Peyer's patch (tissue), 4 donors: ENCODE measurements around the gene TMCC1. TPM values are rescaled to one million over a fixed set of nuclear protein-coding genes. Genes with fewer than 3 reads are reported as not detected.

Experiments
- DNase-seq, 3 donors: peaks; one replicate each; pipeline ENCODE4 v3.0.0-alpha.2; 2017 to 2019
- H3K27ac ChIP-seq, 4 donors: fragments of 200-600 bp; sonication (generic); one replicate each; pipeline ENCODE4 v1.5.1; 2016 to 2019
- H3K27me3 ChIP-seq, 2 donors: fragments of 200-600 bp; sonication (generic); one replicate each; pipeline ENCODE4 v1.5.1; 2019
- H3K36me3 ChIP-seq, 3 donors: fragments of 200-600 bp; sonication (generic); one replicate each; pipeline ENCODE4 v1.5.1; 2016 to 2019
- H3K4me1 ChIP-seq, 4 donors: fragments of 200-600 bp; sonication (generic); one replicate each; pipeline ENCODE4 v1.5.1; 2016 to 2019
- H3K4me3 ChIP-seq, 4 donors: fragments of 200-600 bp; sonication (generic); 1 replicate in 3 of 4; 2 replicates in 1 of 4; pipeline ENCODE4 v1.5.1; 2016 to 2019; ENCODE audit warnings: mild to moderate bottlenecking in 1 of 4
- H3K9me3 ChIP-seq, 4 donors: fragments of 200-600 bp; sonication (generic); one replicate each; pipeline ENCODE4 v1.5.1; 2016 to 2019; ENCODE audit warnings: mild to moderate bottlenecking in 1 of 4
- CTCF ChIP-seq, 6 experiments: fragments of 450-650 bp in 4 of 6; fragments of 200-600 bp in 2 of 6; sonication (generic) in 1 of 6; IDR thresholded peaks; one replicate each; pipeline ENCODE4 v1.5.1; 2017 to 2019; ENCODE audit warnings: antibody characterized with exemption in 6 of 6, mild to moderate bottlenecking in 3 of 6, moderate library complexity in 1 of 6
- POLR2A ChIP-seq, 2 donors: fragments of 450-650 bp; IDR thresholded peaks; one replicate each; pipeline ENCODE4 v1.5.1; 2017; ENCODE audit warnings: antibody characterized with exemption in 2 of 2, mild to moderate bottlenecking in 2 of 2, moderate library complexity in 2 of 2
- total RNA-seq, 4 donors: library from RNA; depleted of rRNA; stranded (reverse); fragments of >200 nt; gene quantifications; one replicate each; pipeline ENCODE4 v1.1.0, GENCODE V29; 2016

Gene TMCC1
- total RNA-seq, 4 donors from 2014 or later: 12.9 to 33.1 (median 23.7) TPM

DNA sequence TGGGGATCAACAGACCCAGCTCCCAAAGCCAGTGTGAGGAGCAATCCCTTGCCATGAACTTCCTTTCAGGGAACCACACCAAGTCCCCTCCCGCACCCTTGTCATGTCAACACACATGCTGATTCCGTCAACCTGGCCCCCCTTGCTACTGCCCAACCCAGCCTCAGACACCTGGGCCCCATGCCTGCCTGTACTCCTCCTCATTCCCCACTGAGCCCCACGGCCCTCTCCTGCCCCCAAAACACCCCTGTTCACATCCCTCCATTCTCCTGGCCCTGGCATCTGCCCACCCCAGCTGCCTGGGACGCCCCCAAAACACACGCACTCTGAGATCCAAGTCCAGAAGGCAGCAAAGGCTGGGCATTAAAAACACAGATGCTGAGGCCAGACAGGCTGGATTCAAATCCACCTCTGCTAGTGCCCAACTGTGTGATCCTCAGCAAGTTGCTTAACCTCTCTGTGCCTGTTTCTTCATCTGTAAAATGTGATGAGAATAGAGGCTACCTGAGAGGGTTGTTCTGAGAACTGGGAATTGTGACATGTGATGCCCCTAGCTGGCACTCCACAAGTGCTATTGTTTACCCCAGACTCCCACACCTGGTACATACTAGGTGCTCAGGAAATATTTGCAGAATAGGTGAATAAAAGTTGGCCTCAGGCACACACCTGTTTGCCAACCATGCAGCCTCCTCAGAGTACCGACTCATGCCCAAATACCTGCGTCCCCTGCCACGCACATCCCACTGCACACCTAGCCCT is 289.3 kb downstream of the TMCC1 start:
- Histone ChIP-seq H3K36me3 (no peaks in the 10 kb centered on the region), H3K4me1 (peaks cover 0 to 72% (median 16%) of the 10 kb centered on the region in 4 donors), H3K27me3 (peaks cover 0 to 6% of the 10 kb centered on the region in 2 donors), H3K27ac (peak overlapping the region; percentile 27 to 86 (median 79)), H3K4me3 (peak overlapping the region; percentile 49 to 76 (median 66)), H3K9me3 (no peaks in the 10 kb centered on the region)
- no peak for TF ChIP-seq CTCF (IDR thresholded peaks at IDR 0.05)
- TF ChIP-seq POLR2A (IDR thresholded peaks at IDR 0.05): no peak
- no peak for DNase-seq

DNA sequence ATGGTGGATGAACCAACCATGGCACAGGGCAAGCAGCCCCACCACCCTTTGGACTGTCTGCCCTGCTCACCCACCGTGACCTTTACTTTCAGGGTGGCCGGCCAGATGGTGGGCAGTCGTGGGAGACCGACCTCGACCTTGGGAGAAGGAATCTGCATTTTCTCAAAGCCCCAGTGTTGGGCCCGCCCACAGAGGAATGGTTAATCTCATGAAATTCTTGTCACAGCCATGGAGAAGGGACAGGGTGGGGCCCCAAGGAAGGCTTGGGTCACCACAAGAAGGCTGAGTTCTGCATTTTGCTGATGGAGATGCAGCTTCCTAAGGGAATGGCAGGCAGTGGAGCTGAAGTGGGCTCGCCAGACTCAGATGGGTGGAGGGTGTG is 290.0 kb downstream of the TMCC1 start:
- TF ChIP-seq POLR2A (IDR thresholded peaks at IDR 0.05) (no peak), CTCF (IDR thresholded peaks at IDR 0.05) (no peak)
- peaks cover 0 to 6% of the 10 kb centered on the region in 2 donors for H3K27me3 ChIP-seq
- no peaks in the 10 kb centered on the region for H3K36me3 ChIP-seq
- H3K27ac ChIP-seq: peak overlapping the region; percentile 27 to 86 (median 62)
- H3K9me3 ChIP-seq: no peaks in the 10 kb centered on the region
- no peak for DNase-seq
- peaks cover 0 to 72% (median 16%) of the 10 kb centered on the region in 4 donors for H3K4me1 ChIP-seq
- peak overlapping the region in 3 of 4 donors; percentile 49 to 76 (median 70) for H3K4me3 ChIP-seq

DNA sequence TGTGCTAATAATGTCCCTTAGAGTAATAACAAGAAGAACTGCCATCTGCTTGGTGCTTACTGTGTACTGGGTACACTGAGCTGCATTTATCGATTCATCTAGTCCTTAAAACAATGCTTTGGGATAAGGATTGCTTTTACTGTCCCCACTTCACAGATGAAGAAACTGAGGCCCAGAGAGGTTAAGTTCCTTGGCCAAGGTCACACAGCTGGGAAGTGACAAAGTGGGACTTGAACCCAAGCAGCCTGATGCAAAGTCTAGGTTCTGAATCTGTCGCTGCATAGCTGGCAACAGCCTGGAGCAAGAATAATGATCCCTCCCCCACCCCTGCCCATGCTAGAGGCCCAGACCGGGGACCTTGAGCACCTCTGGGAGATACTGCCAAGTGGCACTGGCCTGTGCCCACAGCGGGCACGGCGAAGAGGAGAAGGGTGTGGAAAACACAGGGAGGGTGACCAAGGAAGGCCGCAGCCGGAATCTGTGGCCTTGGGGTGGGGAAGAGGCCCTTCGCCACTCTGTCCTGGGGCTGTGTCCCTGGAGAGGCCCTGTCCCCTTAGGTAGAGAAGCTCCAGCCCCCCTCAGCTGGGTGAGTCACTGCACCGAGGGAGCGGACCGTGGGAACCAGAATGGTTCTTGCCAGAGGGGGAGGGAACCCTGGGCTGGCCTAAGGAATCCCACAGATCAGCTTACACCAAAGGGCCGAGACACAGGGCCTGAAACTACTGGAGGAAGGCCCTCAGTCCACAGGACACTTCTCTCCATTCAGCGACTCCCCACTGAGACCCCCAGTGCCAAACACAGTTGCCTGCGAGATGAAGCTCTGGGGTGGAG is 290.6 kb downstream of the TMCC1 start:
- Histone ChIP-seq H3K4me1 (peaks cover 0 to 72% (median 16%) of the 10 kb centered on the region in 4 donors), H3K9me3 (no peaks in the 10 kb centered on the region), H3K27ac (peak overlapping the region; percentile 27 to 86 (median 62)), H3K27me3 (peaks cover 0 to 6% of the 10 kb centered on the region in 2 donors), H3K4me3 (peak overlapping the region in 3 of 4 donors; percentile 9 to 76 (median 70)), H3K36me3 (no peaks in the 10 kb centered on the region)
- TF ChIP-seq CTCF (IDR thresholded peaks at IDR 0.05) (no peak), POLR2A (IDR thresholded peaks at IDR 0.05) (no peak)
- DNase-seq: peak in 1 of 3 donors; percentile 68

- H3K9me3 ChIP-seq: no peaks in the 10 kb centered on the region
- DNase-seq: no peak
- peak overlapping the region in 2 of 4 donors; percentile 78 to 86 for H3K27ac ChIP-seq
- TF ChIP-seq POLR2A (IDR thresholded peaks at IDR 0.05): no peak
- no peak for TF ChIP-seq CTCF (IDR thresholded peaks at IDR 0.05)
- peaks cover 0 to 72% (median 12%) of the 10 kb centered on the region in 4 donors for H3K4me1 ChIP-seq
- peak overlapping the region in 2 of 4 donors; percentile 70 to 76 for H3K4me3 ChIP-seq
- H3K36me3 ChIP-seq: no peaks in the 10 kb centered on the region
- peaks cover 0 to 6% of the 10 kb centered on the region in 2 donors for H3K27me3 ChIP-seq
Measured at GRCh38 chr3:129602309-129602708, 291.2 kb downstream of the TMCC1 start.

DNA sequence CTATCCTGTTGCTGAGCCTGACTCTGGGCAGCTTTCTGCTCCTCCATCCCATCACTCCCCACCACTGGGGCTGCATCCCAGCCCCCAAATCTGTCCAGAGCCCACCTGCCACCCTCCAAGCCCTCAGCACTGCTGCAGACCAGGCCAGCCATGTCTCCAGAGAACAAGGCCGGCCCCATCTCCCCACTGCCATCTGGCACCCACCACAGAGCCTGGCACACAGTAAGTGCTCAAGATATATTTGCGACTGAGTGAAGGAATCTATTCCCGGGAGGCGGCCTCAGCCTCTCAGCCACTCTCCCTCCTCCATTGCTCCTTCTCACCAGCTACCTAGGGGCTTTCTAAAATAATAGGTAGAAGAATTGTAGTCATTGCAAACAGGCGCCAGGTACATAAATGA is 291.8 kb downstream of the TMCC1 start:
- no peak for DNase-seq
- Histone ChIP-seq H3K27ac (peak overlapping the region in 3 of 4 donors; percentile 13 to 86 (median 78)), H3K27me3 (peaks cover 0 to 6% of the 10 kb centered on the region in 2 donors), H3K9me3 (no peaks in the 10 kb centered on the region), H3K4me1 (peaks cover 0 to 74% (median 11%) of the 10 kb centered on the region in 4 donors), H3K4me3 (no peak overlapping the region), H3K36me3 (no peaks in the 10 kb centered on the region)
- no peak for TF ChIP-seq POLR2A (IDR thresholded peaks at IDR 0.05)
- no peak for TF ChIP-seq CTCF (IDR thresholded peaks at IDR 0.05)
